ENCODE data around the gene CLMP. TPM values are rescaled to one million over a fixed set of nuclear protein-coding genes. Genes with fewer than 3 reads are reported as not detected.

CLMP gene
- total and polyA plus RNA-seq, 2 donors (not counting 3 experiments of a cell fraction or from before 2014, with no cell fraction given), result 0.03 to 0.18 TPM

DNA sequence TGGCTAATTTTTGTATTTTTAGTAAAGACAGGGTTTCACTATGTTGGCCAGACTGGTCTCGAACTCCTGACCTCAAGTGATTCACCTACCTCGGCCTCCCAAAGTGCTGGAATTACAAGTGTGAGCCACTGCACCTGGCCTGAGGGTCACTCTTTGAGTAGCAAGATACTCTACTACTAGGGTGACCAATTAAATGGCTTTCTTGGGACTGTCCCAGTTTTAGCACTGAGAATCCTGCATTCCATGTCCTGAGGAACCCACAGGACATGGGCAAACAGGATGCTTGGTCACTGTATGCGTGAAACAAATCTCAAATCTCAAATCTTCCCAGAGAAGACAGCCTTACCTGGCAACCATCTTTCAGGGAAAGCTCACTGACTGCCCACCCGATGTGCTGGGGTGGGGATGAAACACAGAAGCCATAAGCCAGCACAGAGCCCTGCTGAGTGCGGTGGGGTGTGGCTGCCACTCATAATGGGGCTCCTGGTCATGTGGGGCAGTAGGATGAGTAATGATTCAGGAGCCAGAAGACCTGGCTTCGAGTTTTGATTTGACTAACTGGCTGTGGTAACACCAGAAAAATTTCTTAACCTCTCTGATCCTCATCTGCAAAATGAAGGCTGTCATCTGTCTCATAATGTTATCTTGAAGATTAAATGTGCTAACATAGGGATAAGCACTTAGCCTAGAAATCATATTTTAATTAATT lies 11.5 kb downstream of the CLMP start:
- Histone ChIP-seq H3K27me3 (ENCODE audit: control insufficient read depth in 2 of 2, insufficient read depth in 2 of 2, low read length in 2 of 2) (no peaks in the 10 kb centered on the region), H3K9ac (replicated peaks; ENCODE audit: extremely low read depth, insufficient read depth, low read length) (no peak overlapping the region), H2AFZ (ENCODE audit: low read depth, low read length) (no peak overlapping the region), H3K27ac (ENCODE audit: insufficient read depth, low read depth, low read length) (no peak overlapping the region), H3K9me1 (replicated peaks; ENCODE audit: control insufficient read depth, extremely low read depth, insufficient read depth, low read length) (no peaks in the 10 kb centered on the region), H3K79me2 (ENCODE audit: control insufficient read depth, insufficient read depth, low read length) (no peaks in the 10 kb centered on the region), H3K36me3 (ENCODE audit: control insufficient read depth in 2 of 2, extremely low read depth in 1 of 2, insufficient read depth in 2 of 2, low read length in 2 of 2) (no peaks in the 10 kb centered on the region), H3K4me3 (replicated peaks in 1 of 3; ENCODE audit: insufficient read depth in 1 of 3, low read depth in 1 of 3, low read length in 3 of 3) (no peak overlapping the region), H4K20me1 (replicated peaks; ENCODE audit: control insufficient read depth, extremely low read depth, insufficient read depth, low read length) (no peaks in the 10 kb centered on the region), H3K4me1 (ENCODE audit: control insufficient read depth, extremely low read depth, insufficient read depth, low read length) (peaks cover 9% of the 10 kb centered on the region), H3K9me3 (replicated peaks; ENCODE audit: control insufficient read depth, insufficient read depth, low read length) (no peaks in the 10 kb centered on the region), H3K4me2 (ENCODE audit: insufficient read depth, low read length) (no peak overlapping the region)
- dilution Hi-C loops (cut with MboI; ENCODE audit: extremely low pct_ligation_motif_present, low sequenced_read_pairs), result no loop called here
- ChIA-PET CTCF (no interaction called here), POLR2A (no interaction called here)
- TF ChIP-seq POLR2AphosphoS5 (IDR thresholded peaks at IDR 0.05; ENCODE audit: insufficient read depth, low read depth, low read length) (no peak), EZH2 (IDR thresholded peaks at IDR 0.05; ENCODE audit: borderline replicate concordance, low read depth, low read length, severe bottlenecking) (no peak), MYC (IDR thresholded peaks at IDR 0.05; ENCODE audit: low read depth, low read length) (no peak), FOS (IDR thresholded peaks at IDR 0.05; ENCODE audit: borderline replicate concordance, insufficient read depth, low read length) (no peak), POLR2A (IDR thresholded peaks at IDR 0.05; ENCODE audit: low read depth, low read length) (no peak), GATA2 (IDR thresholded peaks at IDR 0.05; ENCODE audit: insufficient read depth, insufficient read length, low read depth, low read length) (no peak), JUN (IDR thresholded peaks at IDR 0.05; ENCODE audit: borderline replicate concordance, insufficient read depth, insufficient read length, low read depth) (no peak)
- TF ChIP-seq, protein P1, sequence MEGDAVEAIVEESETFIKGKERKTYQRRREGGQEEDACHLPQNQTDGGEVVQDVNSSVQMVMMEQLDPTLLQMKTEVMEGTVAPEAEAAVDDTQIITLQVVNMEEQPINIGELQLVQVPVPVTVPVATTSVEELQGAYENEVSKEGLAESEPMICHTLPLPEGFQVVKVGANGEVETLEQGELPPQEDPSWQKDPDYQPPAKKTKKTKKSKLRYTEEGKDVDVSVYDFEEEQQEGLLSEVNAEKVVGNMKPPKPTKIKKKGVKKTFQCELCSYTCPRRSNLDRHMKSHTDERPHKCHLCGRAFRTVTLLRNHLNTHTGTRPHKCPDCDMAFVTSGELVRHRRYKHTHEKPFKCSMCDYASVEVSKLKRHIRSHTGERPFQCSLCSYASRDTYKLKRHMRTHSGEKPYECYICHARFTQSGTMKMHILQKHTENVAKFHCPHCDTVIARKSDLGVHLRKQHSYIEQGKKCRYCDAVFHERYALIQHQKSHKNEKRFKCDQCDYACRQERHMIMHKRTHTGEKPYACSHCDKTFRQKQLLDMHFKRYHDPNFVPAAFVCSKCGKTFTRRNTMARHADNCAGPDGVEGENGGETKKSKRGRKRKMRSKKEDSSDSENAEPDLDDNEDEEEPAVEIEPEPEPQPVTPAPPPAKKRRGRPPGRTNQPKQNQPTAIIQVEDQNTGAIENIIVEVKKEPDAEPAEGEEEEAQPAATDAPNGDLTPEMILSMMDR (IDR thresholded peaks at IDR 0.05; ENCODE audit: extremely low read depth in 1 of 2, insufficient read depth in 1 of 2, low read depth in 1 of 2, low read length in 2 of 2), result no peak
- TF ChIP-seq, protein P2, sequence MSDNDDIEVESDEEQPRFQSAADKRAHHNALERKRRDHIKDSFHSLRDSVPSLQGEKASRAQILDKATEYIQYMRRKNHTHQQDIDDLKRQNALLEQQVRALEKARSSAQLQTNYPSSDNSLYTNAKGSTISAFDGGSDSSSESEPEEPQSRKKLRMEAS (IDR thresholded peaks at IDR 0.05; ENCODE audit: insufficient read depth, insufficient read length), result no peak
- no TSS peak for BruUV-seq (replicated peaks)
- intact Hi-C loops (cut with micrococcal nuclease), result no loop called here
- FAIRE-seq, result no peak
- no peak for DNase-seq (ENCODE audit: low read depth, low spot score)
